Thyroid gland (tissue), 4 donors: ENCODE results near the gene GAS1. TPM values are rescaled to one million over a fixed set of nuclear protein-coding genes. Genes with fewer than 3 reads are reported as not detected.

Source experiments
- DNase-seq, 2 donors: peaks; one replicate each; pipeline ENCODE4 v3.0.0-alpha.2; 2019
- H3K27ac ChIP-seq, 3 donors: fragments of 200-600 bp; sonication (generic); 1 replicate in 2 of 3; 2 replicates in 1 of 3; pipeline ENCODE4 v1.5.1; 2016 to 2019; ENCODE audit warnings: mild to moderate bottlenecking in 1 of 3, moderate library complexity in 1 of 3
- H3K27me3 ChIP-seq: fragments of 200-600 bp; sonication (generic); one replicate; pipeline ENCODE4 v1.5.1; 2019
- H3K36me3 ChIP-seq, 2 donors: fragments of 200-600 bp; sonication (generic); one replicate each; pipeline ENCODE4 v1.5.1; 2016 to 2019
- H3K4me1 ChIP-seq, 2 donors: fragments of 200-600 bp; sonication (generic); one replicate each; pipeline ENCODE4 v1.5.1; 2017 to 2019
- H3K4me3 ChIP-seq, 3 donors: fragments of 200-600 bp; sonication (generic); replicated peaks in 1 of 3; 1 replicate in 2 of 3; 2 replicates in 1 of 3; pipeline ENCODE4 v1.5.1; 2016; ENCODE audit warnings: mild to moderate bottlenecking in 1 of 3
- H3K9me3 ChIP-seq: fragments of 200-600 bp; sonication (generic); one replicate; pipeline ENCODE4 v1.5.1; 2017
- CTCF ChIP-seq, 6 experiments: fragments of 200-600 bp in 3 of 6; fragments of 450-650 bp in 3 of 6; sonication (generic) in 3 of 6; IDR thresholded peaks; one replicate each; pipeline ENCODE4 v1.5.1; 2016 to 2019; ENCODE audit warnings: antibody characterized with exemption in 6 of 6, mild to moderate bottlenecking in 2 of 6, inconsistent platforms in 1 of 6, moderate library complexity in 1 of 6
- POLR2A ChIP-seq, 2 donors: fragments of 450-650 bp; IDR thresholded peaks; one replicate each; pipeline ENCODE4 v1.6.1; 2017; ENCODE audit warnings: antibody characterized with exemption in 2 of 2, mild to moderate bottlenecking in 2 of 2, moderate library complexity in 1 of 2
- WGBS, 2 donors: methylation state at CpG; one replicate each; pipeline ENCODE4 v1.1.5; 2017; 5-methylcytosine and 5-hydroxymethylcytosine counted together
- intact Hi-C: fragments of 100-400 bp; cut with DNase I; formaldehyde crosslinking; loops from one replicate; pipeline ENCODE4 v1.15.1; 2023
- total RNA-seq, 4 donors: library from RNA; depleted of rRNA; stranded (reverse); fragments of >200 nt; gene quantifications; one replicate each; pipeline ENCODE4 v1.2.3, GENCODE V29; 2016

Gene GAS1
- total RNA-seq, 4 donors from 2014 or later: 17.1 to 88.6 (median 35.3) TPM

- H3K27me3 ChIP-seq: peaks cover 10% of the 10 kb centered on the region
- no peak overlapping the region for H3K27ac ChIP-seq
- H3K9me3 ChIP-seq: no peaks in the 10 kb centered on the region
- TF ChIP-seq CTCF (IDR thresholded peaks at IDR 0.05): no peak
- no peak for TF ChIP-seq POLR2A (IDR thresholded peaks at IDR 0.05)
- peaks cover 9 to 13% of the 10 kb centered on the region in 2 donors for H3K4me1 ChIP-seq
- WGBS, 2 donors: 51 to 55% methylated on average over 10 of the region's 10 CpGs
- DNase-seq: no peak
- intact Hi-C loops: no loop called here
- H3K4me3 ChIP-seq: no peak overlapping the region
- no peaks in the 10 kb centered on the region for H3K36me3 ChIP-seq
These were observed 4.8 kb downstream of the GAS1 start for GRCh38 chr9:86942281-86943200.

- H3K36me3 ChIP-seq: no peaks in the 10 kb centered on the region
- 46 to 49% methylated on average over 2 of the region's 2 CpGs for WGBS, 2 donors
- H3K27me3 ChIP-seq: peaks cover 10% of the 10 kb centered on the region
- H3K9me3 ChIP-seq: no peaks in the 10 kb centered on the region
- H3K4me3 ChIP-seq: no peak overlapping the region
- H3K27ac ChIP-seq: no peak overlapping the region
- H3K4me1 ChIP-seq: peaks cover 9 to 13% of the 10 kb centered on the region in 2 donors
- DNase-seq: no peak
- intact Hi-C loops: no loop called here
- TF ChIP-seq POLR2A (IDR thresholded peaks at IDR 0.05): no peak
- no peak for TF ChIP-seq CTCF (IDR thresholded peaks at IDR 0.05)
These were observed 6.1 kb downstream of the GAS1 start for GRCh38 chr9:86941197-86941596.

DNA sequence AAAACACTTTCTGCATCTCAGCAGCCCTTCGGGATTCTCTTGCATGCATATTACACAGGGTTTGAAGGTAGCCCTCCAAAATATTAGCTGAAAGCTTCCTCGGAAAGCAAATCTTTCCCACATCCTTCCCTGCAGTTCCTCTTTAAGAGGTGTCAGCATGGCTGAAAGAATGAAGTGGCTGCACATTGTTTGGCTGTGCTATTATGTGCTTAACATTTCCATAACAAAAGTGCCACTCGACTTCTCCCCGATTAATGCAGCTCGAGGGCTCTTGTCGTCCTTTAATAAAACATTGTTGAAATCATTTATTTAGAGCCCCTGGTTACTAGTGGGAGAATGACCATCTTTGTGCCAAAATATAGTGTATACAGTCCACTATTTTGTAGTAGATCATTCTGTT is 6.5 kb downstream of the GAS1 start:
- Histone ChIP-seq H3K9me3 (no peaks in the 10 kb centered on the region), H3K27me3 (peaks cover 10% of the 10 kb centered on the region), H3K36me3 (no peaks in the 10 kb centered on the region), H3K4me1 (peaks cover 9 to 13% of the 10 kb centered on the region in 2 donors), H3K27ac (no peak overlapping the region), H3K4me3 (no peak overlapping the region)
- TF ChIP-seq POLR2A (IDR thresholded peaks at IDR 0.05) (no peak), CTCF (IDR thresholded peaks at IDR 0.05) (no peak)
- WGBS, 2 donors: 15 to 16% methylated on average over 6 of the region's 6 CpGs
- intact Hi-C loops: no loop called here
- no peak for DNase-seq

DNA sequence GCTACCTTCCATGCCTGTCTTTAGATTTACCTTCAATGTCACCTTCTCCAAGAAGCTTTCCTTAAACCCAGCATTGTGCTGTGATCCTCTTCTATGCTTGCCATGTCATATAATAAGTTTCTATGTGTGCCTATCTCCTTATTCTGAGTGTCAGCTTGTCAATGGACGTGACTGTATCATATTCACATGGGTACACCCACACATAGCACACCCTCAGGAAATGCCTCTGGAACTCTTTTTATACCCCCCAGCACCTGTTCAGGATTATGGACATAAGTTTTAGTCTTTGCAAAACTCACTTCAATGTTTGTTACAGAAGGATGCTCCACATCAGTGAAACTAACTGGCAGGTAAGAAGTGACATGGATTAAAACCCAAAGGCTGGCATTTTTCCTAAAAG is 7.4 kb downstream of the GAS1 start:
- Histone ChIP-seq H3K27me3 (peaks cover 10% of the 10 kb centered on the region), H3K36me3 (no peaks in the 10 kb centered on the region), H3K4me1 (peaks cover 1 to 13% of the 10 kb centered on the region in 2 donors), H3K9me3 (no peaks in the 10 kb centered on the region), H3K4me3 (no peak overlapping the region), H3K27ac (no peak overlapping the region)
- WGBS, 2 donors: 90 to 94% methylated on average over 1 of the region's 1 CpG
- no peak for DNase-seq
- TF ChIP-seq CTCF (IDR thresholded peaks at IDR 0.05): no peak
- no peak for TF ChIP-seq POLR2A (IDR thresholded peaks at IDR 0.05)
- intact Hi-C loops: no loop called here

GRCh38 chr9:86939321-86939720 is 8.0 kb downstream of the GAS1 start:
- no peak overlapping the region for H3K4me3 ChIP-seq
- H3K27ac ChIP-seq: no peak overlapping the region
- DNase-seq: no peak
- H3K36me3 ChIP-seq: no peaks in the 10 kb centered on the region
- H3K9me3 ChIP-seq: no peaks in the 10 kb centered on the region
- H3K4me1 ChIP-seq: peaks cover 0 to 13% of the 10 kb centered on the region in 2 donors
- WGBS, 2 donors: 95 to 98% methylated on average over 5 of the region's 5 CpGs
- H3K27me3 ChIP-seq: peaks cover 10% of the 10 kb centered on the region
- TF ChIP-seq POLR2A (IDR thresholded peaks at IDR 0.05): no peak
- TF ChIP-seq CTCF (IDR thresholded peaks at IDR 0.05): no peak
- intact Hi-C loops: no loop called here
